Neural progenitor cell (in vitro differentiated cells): ENCODE measurements around the gene ZNF816. TPM values are rescaled to one million over a fixed set of nuclear protein-coding genes. Genes with fewer than 3 reads are reported as not detected.

Experiments
- DNase-seq: peaks from one replicate; pipeline ENCODE4 v3.0.0-alpha.2; 2016; ENCODE audit warnings: low spot score
- H2AFZ ChIP-seq: fragments of 200-600 bp; sonication (generic); replicated peaks from 2 replicates; pipeline ENCODE4 v1.6.1; 2016; ENCODE audit warnings: antibody characterized with exemption
- H3F3A ChIP-seq: fragments of 200-600 bp; sonication (generic); 2 replicates; pipeline ENCODE4 v1.6.1; 2016; ENCODE audit warnings: antibody characterized with exemption, low read depth
- H3K27ac ChIP-seq: fragments of 200-600 bp; sonication (generic); 2 replicates; pipeline ENCODE4 v1.5.1; 2016; ENCODE audit warnings: mild to moderate bottlenecking
- H3K27me3 ChIP-seq: fragments of 200-600 bp; sonication (generic); 2 replicates; pipeline ENCODE4 v1.6.1; 2016; ENCODE audit warnings: mild to moderate bottlenecking, moderate library complexity
- H3K36me3 ChIP-seq: fragments of 200-600 bp; sonication (generic); 2 replicates; pipeline ENCODE4 v1.5.1; 2016
- H3K4me1 ChIP-seq: fragments of 200-600 bp; sonication (generic); 2 replicates; pipeline ENCODE4 v1.6.1; 2016; ENCODE audit warnings: mixed run types
- H3K4me2 ChIP-seq: fragments of 200-600 bp; sonication (generic); 2 replicates; pipeline ENCODE4 v1.6.1; 2016
- H3K4me3 ChIP-seq: fragments of 200-600 bp; sonication (generic); 2 replicates; pipeline ENCODE4 v1.5.1; 2016
- H3K79me2 ChIP-seq: fragments of 200-600 bp; sonication (generic); 2 replicates; pipeline ENCODE4 v1.6.1; 2016; ENCODE audit warnings: low read depth
- H3K9ac ChIP-seq: fragments of 200-600 bp; sonication (generic); 2 replicates; pipeline ENCODE4 v1.6.1; 2016
- H3K9me3 ChIP-seq: fragments of 200-600 bp; sonication (generic); 2 replicates; pipeline ENCODE4 v1.5.1; 2016; ENCODE audit warnings: low read depth
- H4K20me1 ChIP-seq: fragments of 200-600 bp; sonication (generic); 2 replicates; pipeline ENCODE4 v1.6.1; 2016; ENCODE audit warnings: low read depth
- H3K27ac Mint-ChIP-seq: 3 replicates; pipeline ENCODE4 v1.8.0; 2021; ENCODE audit warnings: mixed read lengths
- H3K27me3 Mint-ChIP-seq: 2 replicates; pipeline ENCODE4 v1.8.0; 2022; ENCODE audit warnings: low read depth, mild to moderate bottlenecking, inconsistent platforms, moderate library complexity, mixed read lengths; ENCODE audit not compliant: insufficient read depth
- H3K36me3 Mint-ChIP-seq: 3 replicates; pipeline ENCODE4 v1.8.0; 2021; ENCODE audit warnings: mixed read lengths
- H3K4me1 Mint-ChIP-seq: 3 replicates; pipeline ENCODE4 v1.8.0; 2021; ENCODE audit warnings: mixed read lengths
- H3K4me3 Mint-ChIP-seq: 3 replicates; pipeline ENCODE4 v1.8.0; 2021; ENCODE audit warnings: mild to moderate bottlenecking, moderate library complexity, mixed read lengths
- H3K9me3 Mint-ChIP-seq: 3 replicates; pipeline ENCODE4 v1.8.0; 2020; ENCODE audit warnings: mixed read lengths
- CTCF ChIP-seq: fragments of 200-600 bp; sonication (generic); IDR thresholded peaks from 2 replicates; pipeline ENCODE4 v1.5.1; 2017; ENCODE audit warnings: antibody characterized with exemption, mild to moderate bottlenecking
- EZH2 ChIP-seq: fragments of 200-600 bp; sonication (generic); IDR thresholded peaks from 2 replicates; pipeline ENCODE4 v1.6.1; 2017; ENCODE audit warnings: antibody characterized with exemption, mild to moderate bottlenecking, moderate library complexity
- EZH2phosphoT487 ChIP-seq: fragments of 200-600 bp; sonication (generic); IDR thresholded peaks from 2 replicates; pipeline ENCODE4 v1.6.1; 2017; ENCODE audit warnings: antibody characterized with exemption
- total RNA-seq: library from RNA; depleted of rRNA; stranded (reverse); fragments of >200 nt; gene quantifications from 2 replicates; pipeline ENCODE4 v1.2.3, GENCODE V29; 2015; ENCODE audit warnings: low replicate concordance

Gene ZNF816
- total RNA-seq, 1 donor from 2014 or later: 22.9 TPM

DNA sequence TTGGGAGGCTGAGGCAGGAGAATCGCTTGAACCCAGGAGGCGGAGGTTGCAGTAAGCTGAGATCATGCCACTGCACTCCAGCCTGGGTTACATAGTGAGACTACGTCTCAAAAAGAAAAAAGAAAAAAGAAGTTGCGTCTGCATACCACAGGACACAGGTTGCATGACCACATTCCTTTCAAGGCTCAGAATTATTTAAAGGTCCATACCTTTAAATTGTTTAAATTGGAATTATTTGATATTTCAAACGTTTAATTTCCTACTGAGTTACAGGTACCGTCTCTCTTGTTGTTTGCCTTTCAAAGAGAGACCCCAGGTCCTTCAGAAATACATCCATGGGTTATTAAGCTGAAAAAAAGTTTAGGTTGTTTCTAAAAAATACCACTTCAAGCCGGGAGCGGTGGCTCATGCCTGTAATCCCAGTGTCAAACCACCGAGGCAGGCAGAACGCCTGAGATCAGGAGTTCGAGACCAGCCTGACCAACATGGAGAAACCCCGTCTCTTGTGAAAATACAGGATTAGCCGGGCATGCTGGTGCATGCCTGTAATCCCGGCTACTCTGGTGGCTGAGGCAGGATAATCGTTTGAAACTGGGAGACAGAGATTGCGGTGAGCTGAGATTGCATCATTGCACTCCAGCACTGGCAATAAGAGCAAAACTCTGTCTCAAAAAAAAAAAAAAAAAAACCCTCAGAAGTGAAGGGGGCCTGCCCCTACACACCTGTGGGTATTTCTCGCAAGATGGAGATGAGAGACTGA lies 18.6 kb downstream of the ZNF816 start:
- Histone ChIP-seq H3K79me2 (peaks cover 18% of the 10 kb centered on the region), H3K4me3 (no peak overlapping the region), H3K4me2 (no peak overlapping the region), H3F3A (peaks cover 54% of the 10 kb centered on the region), H4K20me1 (no peaks in the 10 kb centered on the region), H3K27ac (no peak overlapping the region), H3K4me1 (peaks cover 11% of the 10 kb centered on the region), H3K9ac (no peak overlapping the region), H3K27me3 (no peaks in the 10 kb centered on the region), H2AFZ (no peak overlapping the region), H3K36me3 (peaks cover 1% of the 10 kb centered on the region), H3K9me3 (peaks cover 5% of the 10 kb centered on the region)
- TF ChIP-seq EZH2 (no peak), CTCF (no peak), EZH2phosphoT487 (no peak)
- H3K9me3 Mint-ChIP-seq: peaks cover 39% of the 10 kb centered on the region
- H3K27me3 Mint-ChIP-seq: peaks cover 15% of the 10 kb centered on the region
- no peak for DNase-seq
- peaks cover 10% of the 10 kb centered on the region for H3K4me1 Mint-ChIP-seq
- H3K36me3 Mint-ChIP-seq: peaks cover 19% of the 10 kb centered on the region
- no peak overlapping the region for H3K4me3 Mint-ChIP-seq
- no peak overlapping the region for H3K27ac Mint-ChIP-seq

- H3K9me3 Mint-ChIP-seq: peaks cover 43% of the 10 kb centered on the region
- peaks cover 26% of the 10 kb centered on the region for H3K36me3 Mint-ChIP-seq
- peaks cover 4% of the 10 kb centered on the region for H3K9me3 ChIP-seq
- H3K79me2 ChIP-seq: peaks cover 25% of the 10 kb centered on the region
- H3K4me2 ChIP-seq: peak overlapping the region; percentile 79
- peak overlapping the region; percentile 98 for H3K4me3 ChIP-seq
- no peaks in the 10 kb centered on the region for H3K27me3 ChIP-seq
- no peak overlapping the region for H3K9ac ChIP-seq
- TF ChIP-seq EZH2phosphoT487: no peak
- no peak for TF ChIP-seq EZH2
- TF ChIP-seq CTCF: no peak
- H3K27ac Mint-ChIP-seq: no peak overlapping the region
- H3K4me1 Mint-ChIP-seq: peaks cover 10% of the 10 kb centered on the region
- H4K20me1 ChIP-seq: peaks cover 2% of the 10 kb centered on the region
- H3F3A ChIP-seq: peaks cover 54% of the 10 kb centered on the region
- no peak overlapping the region for H3K27ac ChIP-seq
- H3K4me3 Mint-ChIP-seq: peak overlapping the region; percentile 90
- peaks cover 11% of the 10 kb centered on the region for H3K4me1 ChIP-seq
- H3K27me3 Mint-ChIP-seq: peaks cover 15% of the 10 kb centered on the region
- no peak for DNase-seq
- no peak overlapping the region for H2AFZ ChIP-seq
- no peaks in the 10 kb centered on the region for H3K36me3 ChIP-seq
Observed at GRCh38 chr19:52943134-52943883, 19.4 kb downstream of the ZNF816 start.

DNA sequence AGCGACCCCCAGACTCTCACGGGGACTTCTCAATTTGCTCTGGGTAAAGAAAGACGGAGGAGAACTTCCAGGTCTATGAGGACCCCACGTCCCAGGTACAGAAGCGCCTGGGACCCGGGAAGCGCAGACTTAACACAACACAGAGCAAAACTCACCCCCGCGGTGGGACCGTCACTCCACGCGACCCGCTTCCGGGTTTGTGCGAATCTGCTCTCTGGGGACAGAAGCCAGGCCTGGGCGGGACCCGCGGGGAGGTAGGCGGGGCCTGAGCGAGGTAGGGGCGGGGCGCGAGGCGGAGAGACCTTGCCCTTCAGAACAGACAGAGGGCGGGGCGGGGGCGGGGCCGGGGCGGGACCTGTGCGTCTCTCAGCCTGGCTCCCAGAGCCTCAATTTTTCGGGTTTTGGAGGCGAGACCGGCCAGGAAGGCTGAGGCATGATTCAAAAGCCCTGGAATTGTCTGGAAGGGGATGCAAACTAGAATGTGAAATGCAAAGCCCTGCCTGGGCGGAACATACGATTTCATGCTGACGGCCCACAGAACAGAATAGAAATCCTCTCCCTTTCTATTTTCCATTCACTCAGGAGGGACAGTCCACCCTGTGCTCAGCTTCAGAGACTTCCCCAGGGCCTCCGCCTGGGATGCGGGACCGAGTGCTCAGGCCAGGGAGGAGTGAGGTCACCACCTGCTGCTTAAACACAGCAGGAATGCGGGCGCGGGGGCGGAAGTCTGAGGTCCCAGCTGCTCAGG lies 20.1 kb downstream of the ZNF816 start:
- Histone ChIP-seq H2AFZ (peak overlapping the region; percentile 98), H3F3A (peaks cover 54% of the 10 kb centered on the region), H3K4me1 (peaks cover 11% of the 10 kb centered on the region), H3K4me2 (peak overlapping the region; percentile 79), H3K27me3 (no peaks in the 10 kb centered on the region), H3K27ac (no peak overlapping the region), H4K20me1 (peaks cover 2% of the 10 kb centered on the region), H3K4me3 (peak overlapping the region; percentile 98), H3K9me3 (no peaks in the 10 kb centered on the region), H3K79me2 (peaks cover 27% of the 10 kb centered on the region), H3K36me3 (no peaks in the 10 kb centered on the region), H3K9ac (no peak overlapping the region)
- Mint-ChIP-seq H3K27ac (no peak overlapping the region), H3K9me3 (peaks cover 38% of the 10 kb centered on the region), H3K4me1 (peaks cover 10% of the 10 kb centered on the region), H3K4me3 (peak overlapping the region; percentile 90), H3K27me3 (peaks cover 15% of the 10 kb centered on the region), H3K36me3 (peaks cover 21% of the 10 kb centered on the region)
- DNase-seq: peak; percentile 87
- TF ChIP-seq EZH2 (no peak), CTCF (no peak), EZH2phosphoT487 (no peak)
